GM18502 (cell line): ENCODE results near the gene PLXNB1.

ENCODE experiments used
- ATAC-seq: cut with Tn5 transposase; IDR thresholded peaks from one replicate; pipeline ENCODE4 v1.9.1; 2021; ENCODE audit warnings: mild to moderate bottlenecking; ENCODE audit not compliant: unreplicated experiment, poor library complexity

PLXNB1 gene

GRCh38 chr3:48419597-48419996 is 10.3 kb downstream of the PLXNB1 start:
- no peak for ATAC-seq

GRCh38 chr3:48419149-48419548 is 10.7 kb downstream of the PLXNB1 start:
- no peak for ATAC-seq

DNA sequence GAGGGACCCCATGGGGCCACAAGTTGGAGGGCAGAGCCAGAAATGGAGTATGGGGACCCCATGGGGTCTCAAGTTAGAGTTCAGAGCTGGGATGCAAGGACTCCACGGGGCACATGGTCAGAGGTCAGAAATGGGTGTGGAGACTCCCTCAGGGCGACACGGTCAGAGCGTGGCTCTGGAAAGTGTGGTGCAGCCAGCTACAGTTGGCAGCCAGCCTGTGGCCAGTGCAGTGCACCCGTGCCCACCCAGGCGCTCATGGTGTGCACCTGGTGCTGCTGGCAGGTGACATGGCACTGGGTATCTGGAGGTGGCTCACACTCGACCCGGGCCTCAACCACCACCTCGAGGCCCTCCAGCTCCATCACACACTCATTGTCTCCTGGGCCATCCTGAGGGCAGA is 11.2 kb downstream of the PLXNB1 start:
- no peak for ATAC-seq

GRCh38 chr3:48418140-48418539 is 11.7 kb downstream of the PLXNB1 start:
- ATAC-seq, result no peak

DNA sequence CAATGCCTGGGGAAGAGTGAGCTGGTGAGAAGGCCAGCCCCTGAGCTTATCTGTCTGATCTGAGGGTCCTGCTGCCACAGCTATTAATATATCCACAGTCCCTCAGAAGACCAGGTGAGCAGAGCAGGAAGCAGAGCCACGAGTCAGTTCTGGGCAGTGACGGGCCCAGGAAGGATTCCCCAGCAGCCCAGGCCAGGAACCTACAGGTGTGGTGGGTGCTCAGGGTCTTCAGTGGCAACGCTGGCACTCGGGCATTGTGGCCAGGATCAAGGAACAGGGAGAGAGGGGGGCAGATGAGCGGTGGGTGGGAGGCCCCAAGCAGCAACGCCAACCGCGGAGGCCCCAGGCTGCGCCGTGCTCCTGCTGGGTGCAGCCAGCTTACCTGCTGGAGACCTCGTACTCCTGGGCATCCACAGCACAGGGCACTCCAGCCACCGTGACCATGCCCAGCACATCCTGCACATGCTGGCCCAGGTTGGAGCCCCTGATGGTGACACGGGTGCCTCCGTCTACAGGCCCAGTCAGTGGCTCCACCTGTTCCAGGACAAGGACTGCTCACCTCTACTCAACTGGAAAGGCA is 12.3 kb downstream of the PLXNB1 start:
- no peak for ATAC-seq

DNA sequence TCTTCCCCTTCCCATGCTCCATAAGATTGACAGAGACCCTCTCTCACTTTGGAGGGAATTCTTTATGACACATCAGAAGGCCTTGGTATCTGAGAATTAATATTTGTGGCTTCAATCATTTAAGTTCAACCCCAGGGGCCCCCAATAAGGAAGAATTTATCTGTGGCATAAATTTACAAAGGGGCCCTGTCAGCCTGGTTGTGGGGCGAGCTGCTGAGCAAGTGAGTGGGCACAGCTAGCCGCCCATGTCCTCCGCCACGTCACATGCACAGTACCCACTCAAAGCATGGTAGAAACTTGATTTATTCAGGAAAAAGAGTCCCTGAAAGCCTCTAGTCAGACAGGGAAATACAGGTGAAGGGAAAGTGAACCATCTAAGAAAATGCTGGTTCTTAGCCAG is 13.3 kb downstream of the PLXNB1 start:
- ATAC-seq, result no peak

DNA sequence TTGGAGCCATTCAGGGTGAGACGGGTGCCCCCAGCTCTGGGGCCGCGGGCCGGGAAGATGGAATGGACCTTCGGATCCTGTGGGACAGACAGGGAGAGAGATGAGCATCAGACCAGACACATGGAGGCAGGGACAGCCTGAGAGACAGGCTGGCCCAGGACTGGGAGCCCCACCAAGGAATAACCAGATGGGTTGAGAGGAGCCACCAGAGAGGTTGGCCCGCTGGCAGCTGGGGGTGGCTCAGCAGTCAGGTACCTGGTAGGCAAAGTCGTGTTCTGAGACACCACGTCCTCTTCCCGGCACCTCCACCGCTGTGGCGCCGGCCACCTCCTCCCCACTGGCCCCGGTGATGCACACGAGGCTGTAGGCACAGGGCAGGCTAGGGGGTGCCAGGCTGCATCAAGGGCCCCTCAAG is 13.8 kb downstream of the PLXNB1 start:
- no peak for ATAC-seq

GRCh38 chr3:48415251-48415953 is 14.5 kb downstream of the PLXNB1 start:
- no peak for ATAC-seq

DNA sequence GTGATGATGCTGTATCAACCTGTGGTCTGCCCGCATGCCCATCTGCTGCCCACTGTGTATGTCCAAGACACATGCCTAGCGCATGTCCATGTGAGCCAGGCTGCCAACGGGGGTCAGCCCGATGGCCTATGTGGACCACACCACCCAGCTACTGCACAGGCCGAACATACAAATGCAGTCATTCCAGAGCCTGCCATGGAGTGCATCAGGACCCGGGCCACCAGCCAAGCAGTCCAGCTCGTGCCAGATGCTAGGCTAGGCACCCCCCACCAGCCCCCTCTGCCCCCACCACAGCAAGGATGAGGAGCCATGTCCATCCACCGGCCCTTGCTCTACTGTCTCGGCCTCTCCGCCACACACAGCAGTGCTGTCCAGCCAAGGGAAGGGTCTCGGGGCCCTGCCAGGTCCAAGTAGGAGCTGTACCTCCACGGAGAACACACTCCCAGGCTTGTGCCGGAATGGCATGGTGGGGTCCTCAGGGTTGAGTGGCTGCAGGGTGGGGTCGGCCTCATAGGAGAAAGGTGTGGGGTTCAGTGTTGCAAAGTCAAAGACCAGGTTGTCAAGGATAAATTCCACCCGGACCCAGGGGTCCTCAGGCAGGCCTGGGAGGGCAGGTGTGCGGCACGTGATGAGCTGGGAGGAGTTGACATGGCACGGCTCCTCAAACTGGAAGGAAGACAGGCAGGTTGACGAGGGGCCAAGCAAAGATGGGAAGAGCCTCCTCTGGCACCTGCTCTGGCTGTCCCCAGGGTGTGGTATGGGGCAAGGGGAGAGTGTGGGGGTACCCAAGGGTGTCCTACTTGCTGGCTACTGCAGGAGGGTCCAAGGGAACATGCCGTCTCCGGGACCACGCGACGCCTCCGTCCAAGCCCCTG is 15.3 kb downstream of the PLXNB1 start:
- ATAC-seq, result no peak

DNA sequence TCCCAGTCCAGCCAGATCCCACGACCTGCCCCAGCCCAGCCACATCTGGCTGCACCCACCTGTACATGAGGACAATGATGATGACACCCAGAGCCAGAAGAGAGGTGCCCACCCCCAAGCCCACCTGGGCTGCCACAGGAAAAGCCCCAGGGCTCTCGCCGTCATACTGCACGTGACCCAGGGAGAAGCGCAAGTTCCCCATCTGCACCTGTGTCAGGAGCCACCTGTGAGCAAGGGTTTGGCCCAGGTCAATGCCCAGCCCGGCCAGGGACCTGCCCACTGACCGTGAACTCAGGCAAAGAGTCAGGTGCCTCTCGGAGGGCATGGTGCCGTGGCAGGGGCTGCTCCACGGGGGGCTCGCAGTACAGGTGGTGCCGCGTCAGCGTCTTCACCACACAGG is 16.3 kb downstream of the PLXNB1 start:
- no peak for ATAC-seq

GRCh38 chr3:48413086-48413485 is 16.8 kb downstream of the PLXNB1 start:
- ATAC-seq, result no peak

DNA sequence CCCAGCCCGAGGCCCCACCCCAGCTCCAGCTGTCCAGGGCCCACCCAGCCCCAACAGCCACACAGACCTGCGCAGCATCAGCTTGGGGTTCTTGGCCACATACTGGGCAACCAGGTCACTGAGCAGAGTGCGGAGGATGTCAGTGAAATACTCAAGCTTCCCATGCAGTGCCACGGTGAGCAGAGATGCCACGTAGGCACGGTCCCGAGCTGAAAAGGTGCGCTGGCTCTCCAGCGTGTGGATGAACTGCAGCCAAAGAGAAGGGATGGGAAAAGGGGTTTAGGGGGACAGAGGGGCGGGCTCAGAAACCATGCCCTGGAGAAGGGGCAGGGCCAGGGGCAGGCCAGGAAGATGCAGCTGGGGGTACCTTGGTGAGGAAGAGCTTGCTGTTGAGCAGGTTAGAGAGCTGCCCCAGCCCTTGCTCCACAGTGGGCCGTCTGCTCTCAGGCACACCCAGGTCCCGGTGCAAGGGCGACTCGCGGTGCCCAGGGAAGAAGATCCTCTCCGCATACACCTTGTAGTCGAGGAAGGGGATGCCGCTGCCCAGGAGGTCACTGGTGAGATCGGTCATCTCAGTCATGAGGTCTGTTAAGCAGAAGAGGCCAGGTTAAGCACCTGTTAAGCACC is 17.4 kb downstream of the PLXNB1 start:
- ATAC-seq, result no peak

DNA sequence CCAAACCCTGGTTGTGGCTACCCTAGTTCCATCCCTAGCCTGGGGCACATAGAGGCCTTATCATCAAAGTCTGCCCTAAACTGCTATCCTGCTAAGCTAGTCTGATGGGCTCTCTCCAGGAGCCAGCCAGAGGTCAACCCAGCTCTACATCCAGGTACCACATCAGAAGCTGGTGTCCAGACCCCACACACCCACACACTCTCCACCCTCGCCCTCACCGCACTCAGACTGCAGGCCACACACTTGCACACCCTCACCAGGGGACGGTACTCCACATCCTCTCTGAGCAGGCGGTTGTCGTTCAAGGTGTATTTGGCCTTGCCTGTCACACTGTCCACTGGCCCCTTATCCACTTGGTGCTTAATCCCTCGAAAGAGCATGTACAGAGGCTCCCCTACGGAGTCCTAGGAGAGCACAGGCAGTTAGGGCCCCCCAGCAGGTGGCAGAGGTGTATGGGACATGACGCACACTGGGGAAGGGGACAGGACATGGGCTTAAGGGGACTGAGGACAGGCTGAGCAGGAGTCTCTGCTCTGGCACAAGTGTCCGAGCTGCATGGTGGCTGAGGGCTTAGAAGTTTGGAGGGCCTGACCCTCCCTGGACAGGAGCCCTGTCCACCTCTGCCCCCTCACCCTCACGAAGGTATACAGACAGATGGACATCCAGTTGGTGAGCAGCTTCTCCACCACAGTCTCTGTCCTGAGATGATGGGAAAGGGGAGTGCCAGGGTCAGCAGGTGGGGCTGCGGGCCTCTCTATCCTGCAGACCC is 18.1 kb downstream of the PLXNB1 start:
- no peak for ATAC-seq

GRCh38 chr3:48411041-48411588 is 18.8 kb downstream of the PLXNB1 start:
- ATAC-seq, result no peak

DNA sequence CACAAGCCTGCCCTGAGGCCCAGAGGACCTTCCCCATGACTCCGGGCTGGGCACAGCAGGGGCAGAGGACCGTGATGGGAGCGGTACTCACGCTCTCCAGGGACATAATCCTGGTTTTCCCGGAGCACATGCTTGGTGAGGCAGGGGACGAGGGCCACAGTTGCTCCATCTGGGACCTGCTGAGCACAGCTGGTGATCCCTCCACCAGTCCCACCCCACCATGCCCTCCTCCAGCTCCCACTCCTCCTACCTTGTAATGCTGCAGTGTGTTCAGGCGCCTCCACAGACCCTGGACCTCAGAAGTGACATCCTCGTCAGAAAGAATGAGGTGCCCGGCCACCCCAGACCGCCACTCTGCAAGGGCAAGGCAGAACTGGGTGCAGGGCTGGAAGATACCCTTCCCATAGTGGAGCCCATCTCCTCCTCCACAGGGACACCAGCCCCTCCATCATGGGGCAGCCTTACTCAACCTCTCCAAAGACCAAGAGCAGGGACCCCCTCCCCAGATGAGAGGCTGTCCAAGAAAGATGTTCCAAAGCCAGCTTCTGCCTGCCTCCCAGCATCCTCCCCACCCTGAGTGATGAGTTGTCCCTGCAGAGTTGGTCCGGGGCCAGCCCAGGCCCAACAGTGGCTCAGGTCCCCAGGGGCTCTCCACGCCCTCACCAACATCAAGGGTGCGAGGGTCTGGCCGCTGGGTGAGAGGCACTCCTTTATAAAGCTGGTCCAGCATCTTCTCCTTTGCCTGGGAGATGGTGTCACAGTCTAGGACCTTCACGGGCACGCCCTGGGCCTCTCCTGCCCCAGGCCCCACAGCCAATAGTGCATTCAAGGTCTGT is 19.5 kb downstream of the PLXNB1 start:
- ATAC-seq, result no peak

DNA sequence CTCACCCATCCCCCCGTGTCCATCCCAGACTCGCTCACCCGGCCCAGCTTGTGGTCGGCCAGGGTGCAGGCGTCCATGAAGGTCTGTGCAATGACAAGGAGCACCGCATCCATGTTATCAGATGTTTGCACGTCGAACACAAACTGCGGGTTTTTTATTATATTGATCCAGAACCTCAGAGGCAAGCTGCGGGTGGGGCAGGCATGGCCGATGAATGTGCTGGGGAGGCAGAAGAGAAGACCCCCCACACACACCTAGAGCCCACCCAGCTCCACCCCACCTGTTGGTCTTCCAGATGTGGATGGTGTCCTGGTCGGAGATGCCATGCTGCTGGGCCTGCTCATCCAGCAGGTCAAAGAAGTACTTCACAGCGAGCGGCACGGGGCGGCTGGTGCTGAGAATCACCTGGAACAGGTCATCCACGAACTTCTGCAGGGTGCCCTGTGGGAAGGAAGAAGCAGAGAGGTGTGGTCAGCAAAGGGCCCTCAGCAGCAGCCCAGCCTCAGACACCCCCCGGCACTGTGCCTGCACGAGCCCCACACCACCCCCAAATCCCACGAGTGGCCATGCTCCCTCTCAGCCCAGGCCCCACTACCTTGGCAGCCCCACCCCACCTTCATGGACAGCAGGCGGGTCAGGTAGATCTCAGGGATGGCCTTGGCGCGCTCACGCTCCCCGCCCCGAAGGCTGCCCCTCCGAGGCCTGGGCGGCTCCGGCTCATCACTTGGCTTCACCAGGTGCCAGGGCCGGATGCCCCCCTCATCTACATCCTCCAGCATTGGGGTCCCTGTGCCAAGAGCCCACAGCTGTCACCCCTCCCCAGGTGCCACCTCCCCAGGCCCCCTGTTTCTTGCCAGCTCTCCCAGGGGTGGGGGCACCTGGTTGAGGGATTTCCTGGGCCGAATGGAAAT is 20.3 kb downstream of the PLXNB1 start:
- ATAC-seq, result no peak

DNA sequence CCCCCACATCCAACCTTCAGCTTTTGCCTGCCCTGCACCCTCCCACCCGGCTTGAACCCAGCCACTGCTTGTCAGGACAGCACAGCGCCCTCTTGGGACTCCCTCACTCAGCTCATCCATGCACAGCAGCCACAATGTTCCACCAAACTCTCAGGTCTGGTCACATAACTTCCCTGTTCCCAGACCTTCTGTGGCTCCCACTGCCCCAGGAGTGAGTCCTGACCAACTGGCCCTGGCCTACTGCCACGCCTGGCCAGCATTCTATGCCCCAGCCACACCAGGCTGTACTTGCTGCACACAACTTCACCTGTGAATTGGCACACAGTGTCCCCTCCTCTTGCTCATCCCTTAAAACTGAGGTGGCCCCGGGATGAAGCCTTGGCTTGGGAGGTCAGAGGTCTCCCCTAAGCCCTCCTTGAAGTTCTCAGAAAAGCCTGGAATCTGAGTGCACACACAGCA is 21.0 kb downstream of the PLXNB1 start:
- no peak for ATAC-seq

GRCh38 chr3:48407542-48408099 is 22.3 kb downstream of the PLXNB1 start:
- no peak for ATAC-seq
